Spleen (tissue), 7 donors: ENCODE results near the gene LRRK1.

Experiments
- POLR2A ChIP-seq, 3 donors: fragments of 450-650 bp; IDR thresholded peaks; one replicate each; pipeline ENCODE4 v1.5.1; 2017; ENCODE audit warnings: antibody characterized with exemption in 3 of 3, mild to moderate bottlenecking in 1 of 3
- POLR2AphosphoS5 ChIP-seq, 3 donors: sonication (generic); formaldehyde crosslinking; IDR thresholded peaks; one replicate each; pipeline ENCODE4 v1.5.1; 2017; ENCODE audit warnings: antibody characterized with exemption in 3 of 3
- TF ChIP-seq, protein P1 (sequence below), 11 experiments: fragments of 200-600 bp in 7 of 11; fragments of 450-650 bp in 4 of 11; sonication (generic) in 4 of 11; IDR thresholded peaks in 8 of 11; conservative IDR thresholded peaks in 3 of 11; 1 replicate in 7 of 11; 2 replicates in 4 of 11; pipeline versions ENCODE4 v1.4.0 to v1.8.0; 2016 to 2021; ENCODE audit warnings: antibody characterized with exemption in 11 of 11, inconsistent platforms in 4 of 11, mild to moderate bottlenecking in 1 of 11
- donor health status: DM: no; HTN: no; CAD: no; lungs with moderate emphysema.
- donor health status: DM: no; HTN: no; CAD: no.
- donor health status: DM: no; HTN: no; CAD: no.

DNA sequence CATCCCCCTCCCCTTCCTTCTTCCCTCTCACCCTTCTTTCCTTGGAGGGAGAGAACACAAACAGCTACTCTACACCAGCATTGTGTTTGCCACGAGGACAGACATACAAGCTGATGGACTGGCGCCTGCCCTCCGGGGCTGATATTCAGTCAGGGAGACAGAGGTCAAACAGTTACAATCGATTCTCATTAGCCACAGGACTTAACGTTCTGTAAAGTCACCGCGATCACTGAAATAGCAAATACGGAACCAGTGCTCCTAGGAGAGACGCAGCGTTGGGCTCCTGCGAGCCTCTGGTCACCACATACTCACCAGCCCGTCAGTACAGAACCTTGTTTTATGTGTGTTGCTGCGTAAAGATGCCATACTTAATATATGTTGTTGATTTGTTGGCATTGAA is 108.8 kb downstream of the LRRK1 start:
- TF ChIP-seq, protein P1, sequence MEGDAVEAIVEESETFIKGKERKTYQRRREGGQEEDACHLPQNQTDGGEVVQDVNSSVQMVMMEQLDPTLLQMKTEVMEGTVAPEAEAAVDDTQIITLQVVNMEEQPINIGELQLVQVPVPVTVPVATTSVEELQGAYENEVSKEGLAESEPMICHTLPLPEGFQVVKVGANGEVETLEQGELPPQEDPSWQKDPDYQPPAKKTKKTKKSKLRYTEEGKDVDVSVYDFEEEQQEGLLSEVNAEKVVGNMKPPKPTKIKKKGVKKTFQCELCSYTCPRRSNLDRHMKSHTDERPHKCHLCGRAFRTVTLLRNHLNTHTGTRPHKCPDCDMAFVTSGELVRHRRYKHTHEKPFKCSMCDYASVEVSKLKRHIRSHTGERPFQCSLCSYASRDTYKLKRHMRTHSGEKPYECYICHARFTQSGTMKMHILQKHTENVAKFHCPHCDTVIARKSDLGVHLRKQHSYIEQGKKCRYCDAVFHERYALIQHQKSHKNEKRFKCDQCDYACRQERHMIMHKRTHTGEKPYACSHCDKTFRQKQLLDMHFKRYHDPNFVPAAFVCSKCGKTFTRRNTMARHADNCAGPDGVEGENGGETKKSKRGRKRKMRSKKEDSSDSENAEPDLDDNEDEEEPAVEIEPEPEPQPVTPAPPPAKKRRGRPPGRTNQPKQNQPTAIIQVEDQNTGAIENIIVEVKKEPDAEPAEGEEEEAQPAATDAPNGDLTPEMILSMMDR (IDR thresholded peaks at IDR 0.05 in 8 of 11, conservative IDR thresholded peaks at IDR 0.05 in 3 of 11), result no peak
- TF ChIP-seq POLR2A (IDR thresholded peaks at IDR 0.05), result no peak
- TF ChIP-seq POLR2AphosphoS5 (IDR thresholded peaks at IDR 0.05), result no peak
